HepG2 (cell line): ENCODE measurements around the gene NEUROD1.
"Not testable (repeated sequence)": the region's sequence is repeated elsewhere in the genome, so short reads cannot be mapped to it uniquely, and the experiment has no call there.

Experiments
- ARID2 ChIP-seq: sonication (generic); formaldehyde crosslinking; IDR thresholded peaks from 2 replicates; pipeline ENCODE4 v1.8.1; 2022; ENCODE audit warnings: mild to moderate bottlenecking, missing genetic modification reagents, borderline replicate concordance
- CTCF ChIP-seq: sonication (generic); formaldehyde crosslinking; IDR thresholded peaks from 2 replicates; pipeline ENCODE4 v1.5.0; 2020; ENCODE audit warnings: mild to moderate bottlenecking, missing genetic modification reagents, moderate library complexity
- MZF1 ChIP-seq: sonication (generic); formaldehyde crosslinking; IDR thresholded peaks from 2 replicates; pipeline ENCODE4 v1.8.1; 2023; ENCODE audit warnings: mild to moderate bottlenecking, missing genetic modification reagents, borderline replicate concordance
- ZBTB1 ChIP-seq: sonication (generic); formaldehyde crosslinking; IDR thresholded peaks from 2 replicates; pipeline ENCODE4 v1.4.0; 2020; ENCODE audit warnings: missing genetic modification reagents, borderline replicate concordance
- ZFP62 ChIP-seq: sonication (generic); formaldehyde crosslinking; IDR thresholded peaks from 2 replicates; pipeline ENCODE4 v1.4.0; 2020; ENCODE audit warnings: missing genetic modification reagents
- ZHX1 ChIP-seq: sonication (generic); formaldehyde crosslinking; IDR thresholded peaks from 2 replicates; pipeline ENCODE4 v1.8.1; 2022; ENCODE audit warnings: low read depth, mild to moderate bottlenecking, missing genetic modification reagents
- ZNF17 ChIP-seq: sonication (generic); formaldehyde crosslinking; IDR thresholded peaks from 2 replicates; pipeline ENCODE4 v1.5.0; 2020; ENCODE audit warnings: mild to moderate bottlenecking, missing genetic modification reagents
- ZNF513 ChIP-seq: sonication (generic); formaldehyde crosslinking; conservative IDR thresholded peaks from 2 replicates; pipeline ENCODE4 v1.5.0; 2020; ENCODE audit warnings: missing genetic modification reagents
- ZNF567 ChIP-seq: sonication (generic); formaldehyde crosslinking; IDR thresholded peaks from 2 replicates; pipeline ENCODE4 v1.8.1; 2023; ENCODE audit warnings: mild to moderate bottlenecking, missing genetic modification reagents, borderline replicate concordance
- ZNF709 ChIP-seq: sonication (generic); formaldehyde crosslinking; IDR thresholded peaks from 2 replicates; pipeline ENCODE4 v1.5.0; 2020; ENCODE audit warnings: mild to moderate bottlenecking, missing genetic modification reagents
- ZNF781 ChIP-seq: sonication (generic); formaldehyde crosslinking; IDR thresholded peaks from 2 replicates; pipeline ENCODE4 v1.5.1; 2020; ENCODE audit warnings: borderline replicate concordance, mild to moderate bottlenecking, missing genetic modification reagents; ENCODE audit errors: not compliant biosample characterization
- ZNF788 ChIP-seq: sonication (generic); formaldehyde crosslinking; IDR thresholded peaks from 2 replicates; pipeline ENCODE4 v1.5.0; 2020; ENCODE audit warnings: mild to moderate bottlenecking, missing genetic modification reagents, borderline replicate concordance
- TF ChIP-seq, protein P1 (sequence below): sonication (generic); formaldehyde crosslinking; IDR thresholded peaks from 2 replicates; pipeline ENCODE4 v1.4.0; 2020; ENCODE audit warnings: missing genetic modification reagents
- TF ChIP-seq, protein P2 (sequence below): sonication (generic); formaldehyde crosslinking; IDR thresholded peaks from 2 replicates; pipeline ENCODE4 v1.8.0; 2022; ENCODE audit warnings: missing genetic modification reagents, mild to moderate bottlenecking, borderline replicate concordance

- not testable (repeated sequence) for TF ChIP-seq ZHX1 (CRISPR knock-in tag); ZNF17; ZNF781 (CRISPR knock-in tag); ZNF788 (CRISPR knock-in tag); CTCF (CRISPR knock-in tag); ZNF567 (CRISPR knock-in tag); ARID2 (CRISPR knock-in tag); ZFP62; ZNF709 (CRISPR knock-in tag); ZNF513 (CRISPR knock-in tag); ZBTB1 (CRISPR knock-in tag); MZF1 (CRISPR knock-in tag)
- TF ChIP-seq, protein P1, sequence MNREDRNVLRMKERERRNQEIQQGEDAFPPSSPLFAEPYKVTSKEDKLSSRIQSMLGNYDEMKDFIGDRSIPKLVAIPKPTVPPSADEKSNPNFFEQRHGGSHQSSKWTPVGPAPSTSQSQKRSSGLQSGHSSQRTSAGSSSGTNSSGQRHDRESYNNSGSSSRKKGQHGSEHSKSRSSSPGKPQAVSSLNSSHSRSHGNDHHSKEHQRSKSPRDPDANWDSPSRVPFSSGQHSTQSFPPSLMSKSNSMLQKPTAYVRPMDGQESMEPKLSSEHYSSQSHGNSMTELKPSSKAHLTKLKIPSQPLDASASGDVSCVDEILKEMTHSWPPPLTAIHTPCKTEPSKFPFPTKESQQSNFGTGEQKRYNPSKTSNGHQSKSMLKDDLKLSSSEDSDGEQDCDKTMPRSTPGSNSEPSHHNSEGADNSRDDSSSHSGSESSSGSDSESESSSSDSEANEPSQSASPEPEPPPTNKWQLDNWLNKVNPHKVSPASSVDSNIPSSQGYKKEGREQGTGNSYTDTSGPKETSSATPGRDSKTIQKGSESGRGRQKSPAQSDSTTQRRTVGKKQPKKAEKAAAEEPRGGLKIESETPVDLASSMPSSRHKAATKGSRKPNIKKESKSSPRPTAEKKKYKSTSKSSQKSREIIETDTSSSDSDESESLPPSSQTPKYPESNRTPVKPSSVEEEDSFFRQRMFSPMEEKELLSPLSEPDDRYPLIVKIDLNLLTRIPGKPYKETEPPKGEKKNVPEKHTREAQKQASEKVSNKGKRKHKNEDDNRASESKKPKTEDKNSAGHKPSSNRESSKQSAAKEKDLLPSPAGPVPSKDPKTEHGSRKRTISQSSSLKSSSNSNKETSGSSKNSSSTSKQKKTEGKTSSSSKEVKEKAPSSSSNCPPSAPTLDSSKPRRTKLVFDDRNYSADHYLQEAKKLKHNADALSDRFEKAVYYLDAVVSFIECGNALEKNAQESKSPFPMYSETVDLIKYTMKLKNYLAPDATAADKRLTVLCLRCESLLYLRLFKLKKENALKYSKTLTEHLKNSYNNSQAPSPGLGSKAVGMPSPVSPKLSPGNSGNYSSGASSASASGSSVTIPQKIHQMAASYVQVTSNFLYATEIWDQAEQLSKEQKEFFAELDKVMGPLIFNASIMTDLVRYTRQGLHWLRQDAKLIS (CRISPR knock-in tag): not testable (repeated sequence)
- TF ChIP-seq, protein P2, sequence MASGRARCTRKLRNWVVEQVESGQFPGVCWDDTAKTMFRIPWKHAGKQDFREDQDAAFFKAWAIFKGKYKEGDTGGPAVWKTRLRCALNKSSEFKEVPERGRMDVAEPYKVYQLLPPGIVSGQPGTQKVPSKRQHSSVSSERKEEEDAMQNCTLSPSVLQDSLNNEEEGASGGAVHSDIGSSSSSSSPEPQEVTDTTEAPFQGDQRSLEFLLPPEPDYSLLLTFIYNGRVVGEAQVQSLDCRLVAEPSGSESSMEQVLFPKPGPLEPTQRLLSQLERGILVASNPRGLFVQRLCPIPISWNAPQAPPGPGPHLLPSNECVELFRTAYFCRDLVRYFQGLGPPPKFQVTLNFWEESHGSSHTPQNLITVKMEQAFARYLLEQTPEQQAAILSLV (CRISPR knock-in tag): not testable (repeated sequence)
Measured at GRCh38 chr2:181702519-181702918, 22.2 kb upstream of the NEUROD1 start.
